K562 (cell line): ENCODE results near the gene ZNF276.
A peak's percentile ranks its signal among the peaks of the same experiment; 100 is the strongest.

ENCODE experiments used
- CTCF ChIP-seq, 3 experiments: IDR thresholded peaks in 2 of 3; conservative IDR thresholded peaks in 1 of 3; 2 replicates each; pipeline ENCODE4 v1.5.1; 2011 to 2012; ENCODE audit warnings: low read length in 3 of 3, mild to moderate bottlenecking in 3 of 3, control low read depth in 2 of 3, improper control_type of control experiment in 1 of 3, inconsistent platforms in 1 of 3, low read depth in 1 of 3, mixed read lengths in 1 of 3, moderate library complexity in 1 of 3; ENCODE audit not compliant: insufficient read depth in 2 of 3
- ELK3 ChIP-seq: fragments of 450-650 bp; formaldehyde crosslinking; IDR thresholded peaks from 2 replicates; pipeline ENCODE4 v1.4.0; 2020; ENCODE audit warnings: mild to moderate bottlenecking
- EP300 ChIP-seq: IDR thresholded peaks from 2 replicates; pipeline ENCODE4 v1.6.1; 2012; ENCODE audit warnings: low read length, improper control_type of control experiment
- HDAC1 ChIP-seq, 2 experiments: fragments of 450-650 bp; IDR thresholded peaks; 2 replicates each; pipeline ENCODE4 v1.6.1; 2016 to 2017; ENCODE audit warnings: inconsistent platforms in 1 of 2, mild to moderate bottlenecking in 1 of 2, moderate library complexity in 1 of 2
- HNRNPL ChIP-seq: fragments of 200-400 bp; formaldehyde crosslinking; IDR thresholded peaks from 2 replicates; pipeline ENCODE4 v1.6.1; 2017; ENCODE audit warnings: low read depth, mild to moderate bottlenecking, low read length
- MXD1 ChIP-seq: fragments of 250-450 bp; sonication (Bioruptor Pico); IDR thresholded peaks from 2 replicates; pipeline ENCODE4 v1.8.0; 2021; ENCODE audit warnings: borderline replicate concordance, mild to moderate bottlenecking, moderate library complexity; ENCODE audit not compliant: poor library complexity, severe bottlenecking
- POLR2A ChIP-seq: fragments of 450-650 bp; conservative IDR thresholded peaks from 2 replicates; pipeline ENCODE4 v1.6.1; 2016
- PPARD ChIP-seq: fragments of 250-450 bp; sonication (Bioruptor Pico); IDR thresholded peaks from 2 replicates; pipeline ENCODE4 v1.8.0; 2022; ENCODE audit warnings: inconsistent platforms, mild to moderate bottlenecking, moderate library complexity
- RAD21 ChIP-seq, 2 experiments: fragments of 250-450 bp in 1 of 2; fragments of 450-650 bp in 1 of 2; sonication (Bioruptor Pico) in 1 of 2; formaldehyde crosslinking in 1 of 2; IDR thresholded peaks in 1 of 2; conservative IDR thresholded peaks in 1 of 2; 2 replicates each; pipeline versions ENCODE4 v1.4.0 to v1.8.0; 2020 to 2022; ENCODE audit warnings: mild to moderate bottlenecking in 2 of 2, moderate library complexity in 1 of 2
- RNF219 ChIP-seq: fragments of 250-450 bp; sonication (Bioruptor Pico); IDR thresholded peaks from 2 replicates; pipeline ENCODE4 v1.5.0; 2022; ENCODE audit warnings: mild to moderate bottlenecking
- SP1 ChIP-seq: sonication (generic); formaldehyde crosslinking; IDR thresholded peaks from 2 replicates; pipeline ENCODE4 v1.8.1; 2022; ENCODE audit warnings: mild to moderate bottlenecking, missing genetic modification reagents
- TBP ChIP-seq: optimal IDR thresholded peaks from 2 replicates; pipeline ENCODE3; 2011; ENCODE audit warnings: low read depth, low read length, improper control_type of control experiment

GRCh38 chr16:89742948-89743347 lies 21.6 kb downstream of the ZNF276 start:
- TF ChIP-seq MXD1 = no peak
- TF ChIP-seq CTCF (IDR thresholded peaks at IDR 0.05 in 2 of 3, conservative IDR thresholded peaks at IDR 0.05 in 1 of 3; ENCODE audit: insufficient read depth in 2 of 3, low read depth in 1 of 3, low read length in 3 of 3) = no peak
- no peak for TF ChIP-seq PPARD (CRISPR knock-in tag)
- TF ChIP-seq SP1 = no peak
- no peak for TF ChIP-seq ELK3
- no peak for TF ChIP-seq HNRNPL
- TF ChIP-seq HDAC1 (IDR thresholded peaks at IDR 0.05) = no peak
- TF ChIP-seq POLR2A = 0 out of 2 replicates have a peak, but pooled peaks have one; percentile 58
- TF ChIP-seq RNF219 = no peak
- TF ChIP-seq RAD21 (CRISPR knock-in tag; conservative IDR thresholded peaks at IDR 0.05 in 1 of 2, IDR thresholded peaks at IDR 0.05 in 1 of 2) = no peak
- TF ChIP-seq EP300 = no peak
- TF ChIP-seq TBP = no peak
